K562 (cell line): Measurements from ENCODE around the gene PODXL2. TPM values are rescaled to one million over a fixed set of nuclear protein-coding genes. Genes with fewer than 3 reads are reported as not detected.

Experiments used
- ATAC-seq: fragments of 200-7000 bp; cut with Tn5 transposase; 3 replicates; pipeline ENCODE4 v1.9.1; 2020; ENCODE audit warnings: moderate library complexity
- BruUV-seq: library from RNA; stranded (reverse); fragments of 400-500 nt; replicated peaks from 2 replicates; lab custom pipeline; 2021; lab: Mats Ljungman, UMichigan
- CTCF ChIA-PET: fragments of 300-600 bp; formaldehyde crosslinking; extraction: SDS; loops from one replicate; lab custom pipeline; 2021; ENCODE audit warnings: low intra/inter-chr PET ratio; lab: Yijun Ruan, JAX
- POLR2A ChIA-PET: fragments of 300-600, 350-650 bp; sonication (Branson Sonifier 250); formaldehyde crosslinking; extraction: SDS; loops from one replicate; lab custom pipeline; 2021; ENCODE audit warnings: antibody characterized with exemption, inconsistent platforms; lab: Yijun Ruan, JAX
- DNase-seq, 4 experiments: peaks; one replicate each; pipeline versions ENCODE4 v3.0.0 to v3.0.0-alpha.2; 2011 to 2018; ENCODE audit warnings: low spot score in 3 of 4, mixed read lengths in 3 of 4; ENCODE audit errors: extremely low read depth in 1 of 4
- FAIRE-seq: peaks from 2 replicates; lab custom pipeline; 2011; peaks lifted over from hg19 to GRCh38; lab: Jason Lieb, UNC
- H2AFZ ChIP-seq: 2 replicates; pipeline ENCODE4 v1.6.0; 2011; ENCODE audit warnings: low read depth, low read length, control low read depth, inconsistent platforms
- H3K27ac ChIP-seq: fragments of 200-600 bp; 3 replicates; pipeline ENCODE4 v1.8.0; 2011; ENCODE audit warnings: low read depth, mild to moderate bottlenecking, control low read depth, inconsistent platforms, low read length, moderate library complexity, mixed read lengths; ENCODE audit errors: extremely low read depth
- H3K27me3 ChIP-seq, 2 experiments: fragments of 300-600 bp in 1 of 2; 2 replicates in 1 of 2; 3 replicates in 1 of 2; pipeline versions ENCODE4 v1.6.0 to v1.8.0; 2011; ENCODE audit warnings: inconsistent platforms in 2 of 2, low read length in 2 of 2, mild to moderate bottlenecking in 1 of 2, mixed read lengths in 1 of 2, moderate library complexity in 1 of 2; ENCODE audit not compliant: control insufficient read depth in 2 of 2, insufficient read depth in 2 of 2
- H3K36me3 ChIP-seq: fragments of 300-600 bp; 3 replicates; pipeline ENCODE4 v1.8.0; 2011; ENCODE audit warnings: mild to moderate bottlenecking, low read length, inconsistent platforms; ENCODE audit not compliant: control insufficient read depth, insufficient read depth
- H3K4me1 ChIP-seq, 2 experiments: fragments of 200-600 bp in 1 of 2; replicated peaks in 1 of 2; 2 replicates in 1 of 2; 3 replicates in 1 of 2; pipeline versions ENCODE4 v1.5.1 to v1.8.0; 2011; ENCODE audit warnings: inconsistent platforms in 2 of 2, low read length in 2 of 2, mild to moderate bottlenecking in 1 of 2, mixed read lengths in 1 of 2, moderate library complexity in 1 of 2; ENCODE audit not compliant: control insufficient read depth in 2 of 2, insufficient read depth in 2 of 2
- H3K4me2 ChIP-seq: 2 replicates; pipeline ENCODE4 v1.6.1; 2011; ENCODE audit warnings: low read length, control low read depth, inconsistent platforms, mixed read lengths; ENCODE audit not compliant: insufficient read depth
- H3K4me3 ChIP-seq: fragments of 200-600 bp; sonication (generic), shearing (Covaris generic); 2 replicates; pipeline ENCODE4 v1.5.1; 2016; ENCODE audit warnings: control low read depth, inconsistent platforms
- H3K79me2 ChIP-seq: fragments of 200-600 bp; 3 replicates; pipeline ENCODE4 v1.8.0; 2011; ENCODE audit warnings: low read length, inconsistent platforms; ENCODE audit not compliant: control insufficient read depth, insufficient read depth
- H3K9ac ChIP-seq, 2 experiments: 2 replicates each; pipeline versions ENCODE4 v1.6.0 to v1.6.1; 2011; ENCODE audit warnings: low read depth in 2 of 2, low read length in 2 of 2, control low read depth in 1 of 2, inconsistent platforms in 1 of 2, mild to moderate bottlenecking in 1 of 2, mixed read lengths in 1 of 2; ENCODE audit not compliant: insufficient read depth in 1 of 2
- H3K9me1 ChIP-seq: one replicate; pipeline ENCODE4 v1.6.0; 2011; ENCODE audit warnings: inconsistent platforms, mild to moderate bottlenecking, low read length, moderate library complexity; ENCODE audit not compliant: control insufficient read depth, insufficient read depth
- H3K9me3 ChIP-seq: replicated peaks from 2 replicates; pipeline ENCODE4 v1.5.1; 2011; ENCODE audit warnings: low read depth, low read length, inconsistent platforms; ENCODE audit not compliant: control insufficient read depth, insufficient read depth
- H4K20me1 ChIP-seq: replicated peaks from 2 replicates; pipeline ENCODE4 v1.6.1; 2011; ENCODE audit warnings: low read length, inconsistent platforms, mixed read lengths; ENCODE audit not compliant: control insufficient read depth, insufficient read depth
- ETS1 ChIP-seq: conservative IDR thresholded peaks from 2 replicates; pipeline ENCODE4 v1.6.1; 2011; ENCODE audit warnings: low read depth, mild to moderate bottlenecking, low read length; ENCODE audit not compliant: control insufficient read depth
- FOXA3 ChIP-seq, 2 experiments: fragments of 450-650 bp in 1 of 2; sonication (generic) in 1 of 2; formaldehyde crosslinking; IDR thresholded peaks in 1 of 2; conservative IDR thresholded peaks in 1 of 2; 2 replicates each; pipeline versions ENCODE4 v1.4.0 to v1.8.0; 2020 to 2022; ENCODE audit warnings: mild to moderate bottlenecking in 2 of 2, missing genetic modification reagents in 1 of 2
- GATA2 ChIP-seq: sonication (generic); formaldehyde crosslinking; IDR thresholded peaks from 2 replicates; pipeline ENCODE4 v1.4.0; 2020; ENCODE audit warnings: mild to moderate bottlenecking, missing genetic modification reagents
- HDAC2 ChIP-seq: fragments of 450-650 bp; IDR thresholded peaks from 2 replicates; pipeline ENCODE4 v1.6.1; 2016; ENCODE audit warnings: mild to moderate bottlenecking
- KHSRP ChIP-seq: fragments of 450-650 bp; IDR thresholded peaks from 2 replicates; pipeline ENCODE4 v1.6.1; 2017
- MAFF ChIP-seq: IDR thresholded peaks from 2 replicates; pipeline ENCODE4 v1.6.1; 2012; ENCODE audit warnings: low read length, improper control_type of control experiment
- MXI1 ChIP-seq: IDR thresholded peaks from 2 replicates; pipeline ENCODE4 v1.6.1; 2011; ENCODE audit warnings: low read depth, mild to moderate bottlenecking, improper control_type of control experiment, low read length
- NUFIP1 ChIP-seq: fragments of 450-650 bp; IDR thresholded peaks from 2 replicates; pipeline ENCODE4 v1.6.1; 2018; ENCODE audit not compliant: partially characterized antibody
- PHB ChIP-seq: fragments of 250-450 bp; sonication (Bioruptor Pico); IDR thresholded peaks from 2 replicates; pipeline ENCODE4 v1.5.0; 2021
- PHTF2 ChIP-seq: fragments of 250-450 bp; sonication (Bioruptor Pico); IDR thresholded peaks from 2 replicates; pipeline ENCODE4 v1.5.0; 2021; ENCODE audit warnings: mild to moderate bottlenecking
- XRCC5 ChIP-seq: fragments of 200-400 bp; formaldehyde crosslinking; IDR thresholded peaks from 2 replicates; pipeline ENCODE4 v1.6.1; 2017; ENCODE audit warnings: low read depth, mild to moderate bottlenecking, low read length
- ZKSCAN8 ChIP-seq: fragments of 200-800 bp; sonication (Bioruptor generic); IDR thresholded peaks from 2 replicates; pipeline ENCODE4 v1.6.1; 2016; ENCODE audit warnings: missing genetic modification characterization, missing compliant biosample characterization
- ZNF398 ChIP-seq: fragments of 250-450 bp; sonication (Bioruptor Pico); IDR thresholded peaks from 2 replicates; pipeline ENCODE4 v1.8.0; 2021; ENCODE audit warnings: moderate library complexity, mild to moderate bottlenecking, inconsistent platforms
- WGBS: fragments of 100-300 bp; shearing (Covaris generic); methylation state at CpG from one replicate; pipeline ENCODE4 v1.1.6; 2016; ENCODE audit warnings: low coverage, mixed read lengths; ENCODE audit not compliant: insufficient coverage; ENCODE audit errors: missing lambda C conversion rate; 5-methylcytosine and 5-hydroxymethylcytosine counted together
- in situ Hi-C: fragments of 300-500 bp; cut with MboI; formaldehyde crosslinking; loops from 4 replicates; pipeline ENCODE4 v1.15.0; 2018; ENCODE audit warnings: inconsistent platforms, mixed read lengths
- intact Hi-C: fragments of 100-400 bp; cut with micrococcal nuclease; formaldehyde crosslinking; loops from 2 replicates; pipeline ENCODE4 v1.14.2; 2022
- polyA plus RNA-seq, 8 experiments: library from polyadenylated mRNA; depleted of rRNA in 4 of 8; stranded (reverse) in 5 of 8; unstranded in 3 of 8; fragments of >200 nt; fragmentation: Nextera tagmentation in 2 of 8; fragmentation: Illumina TruSeq in 1 of 8; extraction: Ambion mirVana in 2 of 8; extraction: Trizol in 1 of 8; gene quantifications; 2 replicates each; pipeline versions ENCODE4 v1.2.1 to v1.2.3, GENCODE V29; 2011 to 2014; ENCODE audit warnings: inconsistent platforms in 1 of 8, missing spikeins in 1 of 8
- total RNA-seq, 7 experiments: library from RNA; depleted of rRNA in 6 of 7; stranded (reverse); fragments of >200 nt in 6 of 7; fragmentation: Illumina TruSeq in 2 of 7; extraction: Trizol in 2 of 7; gene quantifications; 2 replicates each; pipeline versions ENCODE4 v1.2.1 to v1.2.3, GENCODE V29; 2011 to 2021; ENCODE audit warnings: low replicate concordance in 1 of 7
- TF ChIP-seq, protein P1 (sequence below), 2 experiments: fragments of 450-650 bp in 1 of 2; IDR thresholded peaks; 2 replicates each; pipeline ENCODE4 v1.6.1; 2011 to 2017; ENCODE audit warnings: low read depth in 2 of 2, antibody characterized with exemption in 1 of 2, borderline replicate concordance in 1 of 2, low read length in 1 of 2, mild to moderate bottlenecking in 1 of 2, mixed read lengths in 1 of 2; ENCODE audit not compliant: control insufficient read depth in 1 of 2

PODXL2 gene
- total and polyA plus RNA-seq, 9 of the 15 experiments (the other 6 are each of a cell fraction or from before 2014, with no cell fraction given): 0.03 to 52.5 (median 21.9) TPM

DNA sequence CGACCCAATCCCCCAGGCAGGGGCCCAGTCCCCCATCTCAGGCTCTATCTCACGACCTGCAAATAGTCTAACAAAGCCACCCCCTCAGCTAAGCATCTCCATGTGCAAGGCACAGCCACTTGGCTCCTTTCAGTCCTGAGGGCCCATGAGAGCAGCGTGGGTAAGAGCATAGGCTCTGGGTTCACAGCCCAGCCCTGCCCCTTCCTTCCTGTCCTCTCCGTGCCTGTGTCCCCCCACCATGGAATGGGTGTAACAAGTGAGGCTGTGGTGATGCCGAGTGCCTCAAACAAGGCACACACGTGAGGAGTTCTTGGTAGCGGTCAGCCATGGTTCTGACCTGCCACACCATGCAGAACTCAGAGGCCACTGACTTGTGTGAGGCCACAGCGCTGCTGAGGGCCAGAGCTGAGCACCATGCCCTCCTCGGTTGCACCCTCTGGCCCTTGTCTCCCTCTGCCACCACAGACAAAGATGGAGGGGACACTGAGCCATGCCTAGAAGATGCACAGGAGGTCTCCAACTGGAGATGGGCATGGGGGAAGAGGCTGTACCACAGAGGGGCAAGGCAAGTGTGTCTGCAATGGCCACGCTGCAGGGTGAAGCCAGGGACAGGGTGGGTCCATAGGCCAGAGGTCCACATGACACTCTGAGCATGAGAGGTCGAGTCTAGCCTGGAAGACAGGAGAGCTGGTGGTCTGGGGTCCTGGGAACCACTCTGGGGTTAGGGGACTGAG is 48.5 kb upstream of the PODXL2 start:
- Histone ChIP-seq H3K4me3 (no peak overlapping the region), H3K4me1 (peaks cover 10 to 23% of the 10 kb centered on the region in 2 experiments; a peak in 4 of 5 replicates), H4K20me1 (peaks cover 13% of the 10 kb centered on the region), H3K27ac (no peak overlapping the region), H3K36me3 (peaks cover 13% of the 10 kb centered on the region; the same call in 2 of the 3 replicates), H3K4me2 (no peak overlapping the region), H3K9me3 (no peaks in the 10 kb centered on the region), H3K27me3 (no peaks in the 10 kb centered on the region), H3K79me2 (peaks cover 16% of the 10 kb centered on the region), H2AFZ (no peak overlapping the region), H3K9ac (peak overlapping the region in 1 of 2 experiments; percentile 43; a peak in 2 of 4 replicates), H3K9me1 (peaks cover 7% of the 10 kb centered on the region)
- POLR2A ChIA-PET: no interaction called here
- BruUV-seq: no TSS peak
- 77% methylated on average over 8 of the region's 11 CpGs for WGBS
- FAIRE-seq (no peak), DNase-seq (no peak), ATAC-seq (no peak)
- intact Hi-C loops (no loop called here), in situ Hi-C loops (no loop called here)
- CTCF ChIA-PET: no interaction called here
- no peak for TF ChIP-seq ETS1
- TF ChIP-seq ZKSCAN8: no peak
- TF ChIP-seq HDAC2: no peak
- TF ChIP-seq PHB (CRISPR knock-in tag): no peak
- TF ChIP-seq ZNF398: no peak
- no peak for TF ChIP-seq GATA2
- TF ChIP-seq, protein P1, sequence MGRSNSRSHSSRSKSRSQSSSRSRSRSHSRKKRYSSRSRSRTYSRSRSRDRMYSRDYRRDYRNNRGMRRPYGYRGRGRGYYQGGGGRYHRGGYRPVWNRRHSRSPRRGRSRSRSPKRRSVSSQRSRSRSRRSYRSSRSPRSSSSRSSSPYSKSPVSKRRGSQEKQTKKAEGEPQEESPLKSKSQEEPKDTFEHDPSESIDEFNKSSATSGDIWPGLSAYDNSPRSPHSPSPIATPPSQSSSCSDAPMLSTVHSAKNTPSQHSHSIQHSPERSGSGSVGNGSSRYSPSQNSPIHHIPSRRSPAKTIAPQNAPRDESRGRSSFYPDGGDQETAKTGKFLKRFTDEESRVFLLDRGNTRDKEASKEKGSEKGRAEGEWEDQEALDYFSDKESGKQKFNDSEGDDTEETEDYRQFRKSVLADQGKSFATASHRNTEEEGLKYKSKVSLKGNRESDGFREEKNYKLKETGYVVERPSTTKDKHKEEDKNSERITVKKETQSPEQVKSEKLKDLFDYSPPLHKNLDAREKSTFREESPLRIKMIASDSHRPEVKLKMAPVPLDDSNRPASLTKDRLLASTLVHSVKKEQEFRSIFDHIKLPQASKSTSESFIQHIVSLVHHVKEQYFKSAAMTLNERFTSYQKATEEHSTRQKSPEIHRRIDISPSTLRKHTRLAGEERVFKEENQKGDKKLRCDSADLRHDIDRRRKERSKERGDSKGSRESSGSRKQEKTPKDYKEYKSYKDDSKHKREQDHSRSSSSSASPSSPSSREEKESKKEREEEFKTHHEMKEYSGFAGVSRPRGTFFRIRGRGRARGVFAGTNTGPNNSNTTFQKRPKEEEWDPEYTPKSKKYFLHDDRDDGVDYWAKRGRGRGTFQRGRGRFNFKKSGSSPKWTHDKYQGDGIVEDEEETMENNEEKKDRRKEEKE (IDR thresholded peaks at IDR 0.05; ENCODE audit: borderline replicate concordance in 1 of 2, control insufficient read depth in 1 of 2, low read depth in 2 of 2, low read length in 1 of 2): no peak
- no peak for TF ChIP-seq KHSRP
- TF ChIP-seq FOXA3 (CRISPR knock-in tag; conservative IDR thresholded peaks at IDR 0.05 in 1 of 2, IDR thresholded peaks at IDR 0.05 in 1 of 2): no peak
- TF ChIP-seq MAFF: no peak
- no peak for TF ChIP-seq PHTF2 (CRISPR knock-in tag)
- TF ChIP-seq NUFIP1: no peak
- no peak for TF ChIP-seq XRCC5
- no peak for TF ChIP-seq MXI1
